ENCODE data around the gene PSMB1.

GRCh38 chr6:170564936-170565530, 11.9 kb upstream of the PSMB1 start:
- no peak for TF ChIP-seq CTCF (IDR thresholded peaks at IDR 0.05; ENCODE audit: low read length)
- no peak for TF ChIP-seq EZH2 (IDR thresholded peaks at IDR 0.05; ENCODE audit: borderline replicate concordance, low read length)

Measured in OCI-LY1 (cell line).